Measurements from ENCODE around the gene BPIFB3. TPM values are rescaled to one million over a fixed set of nuclear protein-coding genes. Genes with fewer than 3 reads are reported as not detected.

BPIFB3 gene
- total RNA-seq, 1 donor = not detected

DNA sequence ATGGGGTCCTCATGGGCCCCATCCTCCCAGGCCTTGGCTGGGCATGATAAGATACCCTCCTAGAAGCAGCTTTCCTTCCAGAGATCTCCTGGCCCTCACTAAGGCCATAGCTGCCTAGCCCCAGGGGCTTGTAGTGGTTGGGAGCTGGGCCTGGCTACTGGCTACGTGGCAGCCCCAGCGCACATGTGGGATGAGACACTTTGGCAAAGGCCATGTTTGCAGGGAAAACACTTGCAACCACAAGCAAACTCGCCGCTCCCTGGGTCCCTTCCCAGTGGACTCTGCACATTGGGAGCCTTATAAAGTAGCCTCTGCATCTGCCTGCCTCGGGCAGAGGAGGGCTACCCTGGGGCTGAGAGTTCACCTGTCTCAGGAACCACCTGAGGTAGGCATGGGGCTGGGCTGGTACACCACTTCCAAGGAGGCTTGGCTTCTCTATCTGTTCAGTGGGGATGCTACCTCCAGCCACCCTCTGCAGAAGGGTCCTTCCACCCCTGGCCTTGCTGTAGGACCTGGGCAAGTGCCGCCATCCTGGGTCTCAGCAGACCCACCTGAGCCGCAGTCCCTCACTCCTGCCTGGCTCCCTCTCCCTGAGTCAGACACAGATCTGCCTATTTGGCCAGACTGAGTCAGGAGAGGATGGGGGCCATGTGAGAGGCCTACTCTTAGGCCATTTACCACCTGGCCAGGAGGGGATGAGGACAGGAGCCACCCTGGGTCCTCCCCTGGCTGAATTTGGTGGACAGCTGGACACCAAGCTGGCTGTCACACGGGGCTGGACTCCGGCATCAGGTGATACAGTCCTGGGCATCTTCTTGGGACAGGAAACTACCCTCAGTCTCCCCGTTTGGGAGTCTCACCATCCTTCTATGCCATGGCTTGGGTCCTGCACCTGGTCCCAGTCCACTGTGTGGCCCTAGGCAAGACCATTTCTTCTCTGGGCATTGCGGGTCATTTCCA is 46.0 kb upstream of the BPIFB3 start, which contains the start of gene BPIFB2:
Gene BPIFB2, plus strand, starts transcription at position 329 of the 960 bp plus-strand sequence. CDS start 871 bp downstream, outside the sequence.
- no peak for DNase-seq (ENCODE audit: low read depth)
- H3K4me3 ChIP-seq (ENCODE audit: low read depth, low read length) = no peak within 1 kb of the TSS
- TF ChIP-seq, protein P1, sequence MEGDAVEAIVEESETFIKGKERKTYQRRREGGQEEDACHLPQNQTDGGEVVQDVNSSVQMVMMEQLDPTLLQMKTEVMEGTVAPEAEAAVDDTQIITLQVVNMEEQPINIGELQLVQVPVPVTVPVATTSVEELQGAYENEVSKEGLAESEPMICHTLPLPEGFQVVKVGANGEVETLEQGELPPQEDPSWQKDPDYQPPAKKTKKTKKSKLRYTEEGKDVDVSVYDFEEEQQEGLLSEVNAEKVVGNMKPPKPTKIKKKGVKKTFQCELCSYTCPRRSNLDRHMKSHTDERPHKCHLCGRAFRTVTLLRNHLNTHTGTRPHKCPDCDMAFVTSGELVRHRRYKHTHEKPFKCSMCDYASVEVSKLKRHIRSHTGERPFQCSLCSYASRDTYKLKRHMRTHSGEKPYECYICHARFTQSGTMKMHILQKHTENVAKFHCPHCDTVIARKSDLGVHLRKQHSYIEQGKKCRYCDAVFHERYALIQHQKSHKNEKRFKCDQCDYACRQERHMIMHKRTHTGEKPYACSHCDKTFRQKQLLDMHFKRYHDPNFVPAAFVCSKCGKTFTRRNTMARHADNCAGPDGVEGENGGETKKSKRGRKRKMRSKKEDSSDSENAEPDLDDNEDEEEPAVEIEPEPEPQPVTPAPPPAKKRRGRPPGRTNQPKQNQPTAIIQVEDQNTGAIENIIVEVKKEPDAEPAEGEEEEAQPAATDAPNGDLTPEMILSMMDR (IDR thresholded peaks at IDR 0.05; ENCODE audit: insufficient read depth, low read depth, low read length) = no peak

DNA sequence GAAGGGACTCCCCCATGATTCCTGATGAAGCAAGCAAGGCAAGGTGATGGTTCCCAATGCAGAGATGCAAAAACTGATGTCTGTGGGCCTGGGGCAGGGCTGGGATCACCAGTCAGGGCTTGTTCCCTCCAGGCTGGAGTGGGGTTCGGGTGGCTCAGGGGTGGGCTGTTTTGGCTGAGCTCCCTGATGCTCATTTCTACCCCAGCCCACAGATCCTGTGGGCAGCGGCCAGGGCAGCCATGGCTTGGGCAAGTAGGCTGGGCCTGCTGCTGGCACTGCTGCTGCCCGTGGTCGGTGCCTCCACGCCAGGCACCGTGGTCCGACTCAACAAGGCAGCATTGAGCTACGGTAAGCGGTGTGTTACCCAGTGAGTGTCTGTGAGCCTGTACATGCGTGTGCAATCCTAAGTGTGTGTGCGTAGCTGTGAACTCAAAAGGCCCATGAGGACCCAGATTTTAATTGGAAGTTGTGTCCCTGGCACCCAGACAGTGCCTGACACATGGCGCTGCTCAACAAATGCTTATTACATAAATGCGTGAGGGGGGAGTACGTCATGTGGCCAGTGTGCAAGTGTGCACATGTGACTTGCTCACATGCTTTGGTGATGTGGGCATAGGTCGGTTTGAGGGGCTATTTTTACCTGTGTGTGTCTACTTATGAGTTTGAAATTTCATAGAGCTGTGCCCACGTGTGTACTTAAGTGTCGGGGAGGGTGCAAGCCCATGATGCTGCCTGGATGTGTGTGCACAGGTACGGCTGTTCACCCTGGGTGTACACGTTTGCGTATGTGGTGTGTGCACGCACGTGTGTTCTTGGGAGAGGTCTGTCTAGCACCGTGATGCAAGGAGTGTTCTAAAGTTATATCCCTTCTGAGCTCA is 45.1 kb upstream of the BPIFB3 start:
- H3K4me3 ChIP-seq (ENCODE audit: low read depth, low read length) = no peak overlapping the region
- TF ChIP-seq, protein P1 (IDR thresholded peaks at IDR 0.05; ENCODE audit: insufficient read depth, low read depth, low read length) = no peak
- no peak for DNase-seq (ENCODE audit: low read depth)

DNA sequence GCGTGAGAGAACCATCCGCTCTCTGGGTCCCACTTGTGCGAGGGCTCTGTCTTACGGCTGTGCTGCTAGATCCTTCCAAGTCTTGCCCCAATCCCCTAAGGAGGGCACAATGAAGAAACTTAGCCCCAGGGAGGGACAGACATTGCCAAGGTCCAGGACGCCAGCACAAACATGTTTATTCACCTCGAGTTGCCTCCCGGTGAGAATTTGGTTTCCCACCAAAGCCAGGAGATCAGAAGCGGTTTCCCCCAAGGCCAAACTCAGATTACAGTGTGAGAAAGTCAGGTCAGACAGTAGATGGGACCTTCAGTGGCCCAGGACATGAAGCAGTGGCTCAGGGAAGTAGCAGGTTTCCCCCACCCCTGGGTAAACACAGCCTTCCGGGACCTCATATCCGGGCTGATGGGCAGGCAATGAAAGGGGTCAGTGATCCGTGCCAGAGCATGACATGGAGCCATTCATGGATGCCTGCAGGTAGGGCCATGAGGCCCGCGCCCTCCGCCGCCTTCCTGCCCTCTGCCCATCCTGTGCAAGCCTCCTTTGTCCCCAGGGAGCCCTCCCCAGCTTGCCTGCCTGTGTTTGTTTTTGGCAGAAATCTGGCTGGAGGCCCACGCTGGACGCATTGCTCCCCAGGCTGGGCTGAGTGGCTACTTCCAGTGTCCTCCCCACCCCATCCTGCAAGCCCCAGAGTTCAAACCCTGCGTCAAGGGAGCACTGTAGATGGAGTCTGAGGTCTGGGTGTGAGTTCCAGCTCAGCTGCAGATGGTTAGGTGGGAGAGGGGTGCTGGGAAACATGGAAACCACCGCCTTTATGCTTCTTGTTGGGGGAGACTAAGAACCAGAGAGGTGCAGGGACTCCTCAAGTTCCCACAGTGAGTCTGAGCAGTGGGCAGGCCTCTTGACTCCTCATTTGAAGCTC is 44.2 kb upstream of the BPIFB3 start:
- DNase-seq (ENCODE audit: low read depth) = no peak
- TF ChIP-seq, protein P1 (IDR thresholded peaks at IDR 0.05; ENCODE audit: insufficient read depth, low read depth, low read length) = no peak
- no peak overlapping the region for H3K4me3 ChIP-seq (ENCODE audit: low read depth, low read length)

DNA sequence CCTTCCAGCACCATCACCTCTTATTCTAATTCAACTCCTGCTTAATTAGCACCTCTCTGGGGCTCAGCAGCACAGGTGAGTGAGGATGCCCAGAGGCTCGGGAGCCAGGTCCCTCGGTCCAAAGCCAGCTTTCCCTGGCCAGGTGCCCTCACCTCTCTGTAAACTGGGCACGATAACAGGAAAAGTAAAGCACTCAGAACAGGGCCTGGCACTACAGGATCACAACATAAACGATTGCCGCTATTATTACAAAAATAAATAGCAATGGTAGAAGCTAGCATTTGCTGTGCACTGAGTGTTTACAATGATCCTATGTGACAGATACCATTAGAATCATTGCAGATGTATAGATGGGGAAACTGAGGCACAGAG is 43.6 kb upstream of the BPIFB3 start:
- DNase-seq (ENCODE audit: low read depth) = no peak
- H3K4me3 ChIP-seq (ENCODE audit: low read depth, low read length) = no peak overlapping the region
- TF ChIP-seq, protein P1 (IDR thresholded peaks at IDR 0.05; ENCODE audit: insufficient read depth, low read depth, low read length) = no peak

DNA sequence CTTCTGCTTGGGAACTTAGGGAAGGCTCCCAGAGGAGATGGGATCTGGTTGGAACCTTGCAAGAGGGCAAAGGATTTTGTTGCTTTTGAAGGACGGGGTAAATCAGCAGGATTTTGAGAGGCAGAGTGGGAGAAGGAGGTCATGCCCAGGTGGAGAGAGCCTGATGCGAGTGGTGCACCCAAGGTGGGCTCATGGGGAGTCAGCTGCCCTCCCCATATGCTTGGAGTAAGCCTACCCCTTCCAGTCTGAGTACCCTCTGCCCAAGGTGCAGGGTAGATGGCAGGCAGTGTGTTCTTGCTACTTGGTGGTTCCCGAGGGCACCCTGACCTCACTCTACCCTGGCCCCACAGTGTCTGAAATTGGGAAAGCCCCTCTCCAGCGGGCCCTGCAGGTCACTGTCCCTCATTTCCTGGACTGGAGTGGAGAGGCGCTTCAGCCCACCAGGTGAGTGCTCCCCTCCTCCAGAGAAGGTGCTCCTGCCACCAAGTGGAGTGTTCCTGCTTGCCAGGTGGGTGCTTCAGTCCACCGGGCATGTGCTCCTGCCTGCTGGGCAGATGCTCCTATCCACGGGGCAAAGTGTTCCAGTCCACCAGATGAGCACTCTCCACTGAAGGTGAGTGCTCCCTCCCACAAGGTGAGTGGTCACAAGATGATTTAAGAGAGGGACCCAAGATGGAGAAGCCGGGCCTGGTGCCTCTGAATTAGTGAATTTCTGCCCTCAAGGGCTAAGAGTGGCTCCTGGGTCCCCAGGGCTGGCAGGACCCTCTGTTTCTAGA is 42.8 kb upstream of the BPIFB3 start:
- no peak for DNase-seq (ENCODE audit: low read depth)
- TF ChIP-seq, protein P1 (IDR thresholded peaks at IDR 0.05; ENCODE audit: insufficient read depth, low read depth, low read length) = no peak

More for the DNA sequence above, 42.8 kb upstream of the BPIFB3 start:
- H3K4me3 ChIP-seq (ENCODE audit: low read depth, low read length) = no peak overlapping the region

Measured in fibroblast of villous mesenchyme (primary cell).